Neural crest cell (in vitro differentiated cells): ENCODE results near the gene SYNJ1. TPM values are rescaled to one million over a fixed set of nuclear protein-coding genes. Genes with fewer than 3 reads are reported as not detected.

ENCODE experiments used
- DNase-seq: peaks from one replicate; pipeline ENCODE4 v3.0.0; 2021; ENCODE audit warnings: low read depth, mixed read lengths, low spot score
- H3K27ac Mint-ChIP-seq: one replicate; pipeline ENCODE4 v1.8.0; 2021; ENCODE audit warnings: mild to moderate bottlenecking, mixed read lengths; ENCODE audit not compliant: unreplicated experiment
- H3K27me3 Mint-ChIP-seq: 2 replicates; pipeline ENCODE4 v1.8.0; 2021; ENCODE audit warnings: low read depth, mild to moderate bottlenecking, mixed read lengths
- H3K36me3 Mint-ChIP-seq: 2 replicates; pipeline ENCODE4 v1.8.0; 2021; ENCODE audit warnings: low read depth, mild to moderate bottlenecking, mixed read lengths
- H3K4me1 Mint-ChIP-seq: 2 replicates; pipeline ENCODE4 v1.8.0; 2021; ENCODE audit warnings: mixed read lengths
- H3K4me3 Mint-ChIP-seq: one replicate; pipeline ENCODE4 v1.8.0; 2021; ENCODE audit warnings: mild to moderate bottlenecking, mixed read lengths
- H3K9me3 Mint-ChIP-seq: 2 replicates; pipeline ENCODE4 v1.8.0; 2021; ENCODE audit warnings: mixed read lengths
- CTCF ChIP-seq: fragments of 200-600 bp; sonication (generic); conservative IDR thresholded peaks from 2 replicates; pipeline ENCODE4 v1.5.0; 2021; ENCODE audit warnings: antibody characterized with exemption, mild to moderate bottlenecking
- total RNA-seq: library from RNA; stranded (reverse); gene quantifications from 2 replicates; pipeline ENCODE4 v1.2.1, GENCODE V29; 2021

Gene SYNJ1
- total RNA-seq, 1 donor from 2014 or later = 11.1 TPM

GRCh38 chr21:32580949-32581348, 146.9 kb downstream of the SYNJ1 start:
- H3K4me3 Mint-ChIP-seq = no peak overlapping the region
- no peak overlapping the region for H3K27ac Mint-ChIP-seq
- no peak for DNase-seq
- no peaks in the 10 kb centered on the region for H3K27me3 Mint-ChIP-seq
- no peaks in the 10 kb centered on the region for H3K36me3 Mint-ChIP-seq
- no peak for TF ChIP-seq CTCF
- no peaks in the 10 kb centered on the region for H3K4me1 Mint-ChIP-seq
- no peaks in the 10 kb centered on the region for H3K9me3 Mint-ChIP-seq

Other genes starting within 250 kb of the SYNJ1 start
- gene TCP10L, start 142.5 kb downstream of the SYNJ1 start, total RNA-seq = 1.7 and 2.2 TPM in 2 replicates
- 44.7 and 46.3 TPM in 2 replicates for gene CFAP298, start 115.6 kb downstream of the SYNJ1 start, total RNA-seq
- gene PAXBP1, start 43.7 kb upstream of the SYNJ1 start, total RNA-seq = 84.4 and 93.9 TPM in 2 replicates